GM12873 (cell line): ENCODE results near the gene RAB8B.

Source experiments
- TF ChIP-seq, protein P1 (sequence below): IDR thresholded peaks from 2 replicates; pipeline ENCODE4 v1.5.1; 2012; ENCODE audit warnings: low read depth, mild to moderate bottlenecking, moderate library complexity, low read length, control low read depth; ENCODE audit not compliant: insufficient read depth; ENCODE audit errors: missing control alignments

RAB8B gene

DNA sequence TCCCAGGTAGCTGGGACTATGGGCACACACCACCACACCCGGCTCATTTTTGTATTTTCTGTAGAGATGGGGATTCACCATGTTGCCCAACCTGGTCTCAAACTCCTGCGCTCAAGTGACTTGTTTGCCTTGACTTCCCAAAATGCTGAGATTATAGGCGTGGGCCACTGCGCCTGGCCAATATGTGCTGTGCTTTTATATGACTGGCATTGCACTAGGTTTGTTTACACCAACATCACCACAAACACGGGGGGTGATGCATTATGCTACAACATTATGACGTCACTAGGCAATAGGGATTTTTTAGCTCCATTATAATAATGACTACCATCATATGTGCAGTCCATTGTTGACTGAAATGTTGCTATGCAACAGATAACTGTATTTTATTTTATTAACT lies 94.9 kb downstream of the RAB8B start:
- TF ChIP-seq, protein P1, sequence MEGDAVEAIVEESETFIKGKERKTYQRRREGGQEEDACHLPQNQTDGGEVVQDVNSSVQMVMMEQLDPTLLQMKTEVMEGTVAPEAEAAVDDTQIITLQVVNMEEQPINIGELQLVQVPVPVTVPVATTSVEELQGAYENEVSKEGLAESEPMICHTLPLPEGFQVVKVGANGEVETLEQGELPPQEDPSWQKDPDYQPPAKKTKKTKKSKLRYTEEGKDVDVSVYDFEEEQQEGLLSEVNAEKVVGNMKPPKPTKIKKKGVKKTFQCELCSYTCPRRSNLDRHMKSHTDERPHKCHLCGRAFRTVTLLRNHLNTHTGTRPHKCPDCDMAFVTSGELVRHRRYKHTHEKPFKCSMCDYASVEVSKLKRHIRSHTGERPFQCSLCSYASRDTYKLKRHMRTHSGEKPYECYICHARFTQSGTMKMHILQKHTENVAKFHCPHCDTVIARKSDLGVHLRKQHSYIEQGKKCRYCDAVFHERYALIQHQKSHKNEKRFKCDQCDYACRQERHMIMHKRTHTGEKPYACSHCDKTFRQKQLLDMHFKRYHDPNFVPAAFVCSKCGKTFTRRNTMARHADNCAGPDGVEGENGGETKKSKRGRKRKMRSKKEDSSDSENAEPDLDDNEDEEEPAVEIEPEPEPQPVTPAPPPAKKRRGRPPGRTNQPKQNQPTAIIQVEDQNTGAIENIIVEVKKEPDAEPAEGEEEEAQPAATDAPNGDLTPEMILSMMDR: no peak

DNA sequence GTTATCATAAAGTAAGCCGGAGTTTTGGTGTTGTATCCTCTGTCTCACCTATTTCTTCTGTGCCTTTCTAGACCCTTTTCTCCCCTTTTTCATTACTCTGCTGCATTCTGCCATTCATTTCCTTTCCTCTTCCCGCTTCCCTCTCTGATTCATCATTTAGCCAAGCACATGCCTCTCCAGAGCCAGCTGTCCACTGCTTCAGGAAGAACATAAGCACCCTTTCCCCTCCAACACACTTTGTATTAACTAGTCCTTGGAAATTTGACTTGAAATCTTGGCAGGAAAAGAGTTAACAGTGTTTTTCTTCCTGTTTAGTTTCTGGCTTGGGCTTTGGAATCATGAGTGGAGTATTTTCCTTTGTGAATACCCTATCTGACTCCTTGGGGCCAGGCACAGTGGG lies 97.7 kb downstream of the RAB8B start:
- TF ChIP-seq, protein P1: no peak

DNA sequence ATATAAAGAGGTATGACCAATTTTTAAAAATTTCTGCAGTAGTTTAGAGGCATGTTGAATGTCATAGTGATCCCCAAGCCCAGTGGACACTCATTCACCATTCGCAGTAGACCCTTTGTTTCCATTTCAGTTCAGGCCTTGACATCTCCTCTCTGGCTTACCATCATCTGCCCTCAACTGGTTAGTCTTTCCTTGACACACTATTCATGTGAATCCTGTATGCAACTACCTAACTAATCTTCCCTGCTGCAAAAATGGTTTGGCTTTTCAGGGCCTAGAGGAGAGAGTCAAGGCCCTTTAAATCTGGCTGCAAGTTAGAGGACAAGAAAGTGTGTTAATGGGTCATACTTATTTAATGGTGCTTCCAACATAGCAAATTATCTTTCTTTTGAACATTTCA lies 98.9 kb downstream of the RAB8B start:
- TF ChIP-seq, protein P1: no peak

DNA sequence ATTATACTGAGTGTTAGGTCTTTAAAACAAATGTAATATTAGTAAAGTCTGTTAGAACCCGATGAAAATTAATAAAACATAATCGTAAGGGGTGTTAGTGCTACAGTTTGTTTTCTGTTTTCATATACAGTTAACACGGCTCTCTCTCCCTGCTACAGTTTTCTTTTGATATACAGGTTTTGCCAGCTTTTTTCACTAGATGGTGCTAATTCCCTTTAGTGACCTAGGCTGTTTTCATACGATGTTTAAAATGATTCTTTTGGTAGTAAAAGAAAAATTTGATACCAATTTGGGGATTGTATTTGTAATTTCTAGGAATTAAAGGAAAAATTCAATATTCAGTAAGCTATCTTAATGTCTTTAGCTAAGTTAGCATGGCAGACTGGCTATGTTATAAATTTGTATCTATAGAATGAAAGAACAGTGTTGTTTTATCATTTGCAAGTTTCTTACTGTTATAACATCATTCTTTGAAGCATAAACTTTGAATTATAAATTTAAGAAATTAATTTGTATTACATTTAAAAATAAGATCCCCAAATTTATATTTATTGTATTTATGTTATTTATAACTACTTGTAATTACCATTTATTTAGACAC lies 99.5 kb downstream of the RAB8B start:
- TF ChIP-seq, protein P1: peak; percentile 51

DNA sequence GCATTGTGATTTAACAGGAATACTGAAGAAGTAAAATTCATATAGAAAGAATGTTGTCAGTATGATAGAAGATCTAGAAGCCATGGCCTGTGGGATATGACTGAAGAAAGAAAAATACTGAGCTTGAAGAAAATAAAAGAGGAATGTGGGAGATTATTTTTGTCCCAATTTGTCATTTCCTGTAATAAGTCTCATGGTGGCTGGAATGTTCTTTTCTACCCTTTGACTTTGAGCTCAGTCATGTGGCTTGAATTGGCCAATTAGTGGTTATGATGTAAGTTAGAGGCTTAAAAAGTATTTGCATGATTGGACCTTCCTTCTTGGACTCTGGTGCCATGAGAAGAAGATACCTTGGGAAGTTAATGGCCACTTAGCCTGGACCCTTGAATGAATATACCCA lies 102.1 kb downstream of the RAB8B start:
- TF ChIP-seq, protein P1: no peak

DNA sequence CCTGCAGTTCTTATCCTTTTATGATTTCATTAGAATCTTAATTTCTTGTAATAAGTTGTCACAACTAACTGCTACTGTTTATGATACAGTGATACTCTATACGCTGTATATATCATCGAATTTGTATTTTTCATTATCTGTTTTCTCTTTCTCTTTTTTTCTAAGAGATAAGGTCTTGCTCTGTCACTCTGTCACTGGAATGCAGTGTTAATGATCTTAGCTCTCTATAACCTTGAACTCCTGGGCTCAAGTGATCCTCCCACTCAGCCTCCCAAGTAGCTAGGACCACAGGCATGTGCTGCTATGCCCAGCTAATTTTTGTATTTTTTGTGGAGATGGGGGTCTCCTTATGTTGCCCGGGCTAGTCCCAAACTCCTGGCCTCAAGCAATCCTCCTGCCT lies 102.8 kb downstream of the RAB8B start:
- TF ChIP-seq, protein P1: no peak

DNA sequence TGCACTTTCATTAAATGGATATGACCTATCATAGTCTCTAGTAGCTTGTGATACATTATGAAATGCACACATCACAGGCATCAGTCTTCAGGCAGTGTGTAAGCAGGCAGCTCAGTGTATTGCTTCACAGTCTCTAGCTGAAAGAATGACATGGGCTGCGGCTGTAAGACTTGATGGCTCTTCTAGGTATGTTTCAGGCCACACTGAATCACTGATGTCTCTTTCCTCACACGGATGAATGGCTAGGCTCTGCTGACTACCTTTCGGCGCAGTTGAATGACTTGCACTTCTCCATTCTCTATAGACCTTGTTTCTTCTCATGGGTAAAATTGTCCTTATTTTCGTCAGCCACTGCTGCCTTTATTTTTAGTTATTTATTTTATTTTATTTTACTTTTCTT lies 103.4 kb downstream of the RAB8B start:
- TF ChIP-seq, protein P1: no peak
